ENCODE measurements around the gene SACM1L.
"Not testable (repeated sequence)": the region's sequence is repeated elsewhere in the genome, so short reads cannot be mapped to it uniquely, and the experiment has no call there.

The SACM1L gene

DNA sequence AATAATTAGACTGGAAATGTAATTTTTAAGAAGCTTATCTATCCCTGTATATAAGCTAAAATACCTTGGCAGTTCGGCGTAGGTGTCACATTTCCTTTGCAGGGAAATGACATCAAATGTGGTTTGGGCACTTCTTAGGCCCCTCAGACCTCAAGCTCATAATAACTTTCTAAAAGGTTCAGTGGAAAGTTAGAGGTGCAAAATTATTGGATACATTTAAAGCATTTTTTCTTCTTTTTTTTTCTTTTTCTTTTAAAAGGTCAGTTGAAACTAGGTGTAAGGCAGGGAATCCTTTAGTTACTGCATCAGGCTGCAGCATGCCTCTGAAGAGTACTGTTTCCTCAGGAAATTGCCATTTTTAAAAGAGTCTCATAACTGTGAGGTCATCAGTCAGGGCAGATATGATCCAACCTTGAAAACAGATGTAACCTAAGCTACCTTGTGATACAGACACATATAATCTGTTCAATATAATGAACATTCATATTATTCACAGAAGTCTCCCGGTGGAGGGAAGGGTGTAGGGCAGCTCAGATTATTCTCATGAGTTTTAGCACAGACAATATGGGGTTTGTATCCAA, 4.8 kb downstream of the SACM1L start:
- no peak for DNase-seq

- DNase-seq, result not testable (repeated sequence)
Observed at GRCh38 chr3:45695166-45695565, 6.0 kb downstream of the SACM1L start.

GRCh38 chr3:45700570-45701073, 11.4 kb downstream of the SACM1L start:
- no peak for DNase-seq

DNA sequence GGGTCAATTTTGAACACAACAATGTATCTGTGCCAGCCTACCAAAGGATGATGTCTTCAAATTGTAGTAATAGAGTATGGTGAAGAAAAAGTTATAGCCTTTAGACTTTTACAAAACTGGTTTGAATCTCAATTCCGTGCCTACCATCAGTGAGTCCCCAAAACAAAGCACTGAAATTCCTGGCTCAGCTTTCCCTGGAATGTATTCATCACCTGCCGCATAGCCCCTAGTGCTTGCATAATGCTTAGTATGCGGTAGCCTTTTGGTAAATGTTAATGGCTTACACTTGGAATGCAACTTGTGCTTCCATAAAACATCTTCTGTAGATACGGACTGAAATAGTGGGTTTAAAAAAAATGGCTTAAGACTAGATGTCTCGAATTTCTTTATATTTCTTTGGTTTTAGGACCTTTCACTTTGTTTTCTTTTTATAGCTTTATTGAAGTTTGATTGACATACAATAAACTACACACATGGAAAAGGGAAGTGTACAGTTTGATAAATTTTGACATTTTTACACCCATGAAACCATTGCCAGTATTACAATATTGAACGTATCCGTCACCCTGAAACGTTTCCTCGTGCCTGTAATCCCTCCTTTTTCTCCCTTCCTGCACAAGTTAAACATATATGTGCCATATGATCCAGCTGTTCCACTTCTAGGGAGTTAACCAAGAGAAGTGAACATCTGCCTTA, 12.1 kb downstream of the SACM1L start:
- no peak for DNase-seq

DNA sequence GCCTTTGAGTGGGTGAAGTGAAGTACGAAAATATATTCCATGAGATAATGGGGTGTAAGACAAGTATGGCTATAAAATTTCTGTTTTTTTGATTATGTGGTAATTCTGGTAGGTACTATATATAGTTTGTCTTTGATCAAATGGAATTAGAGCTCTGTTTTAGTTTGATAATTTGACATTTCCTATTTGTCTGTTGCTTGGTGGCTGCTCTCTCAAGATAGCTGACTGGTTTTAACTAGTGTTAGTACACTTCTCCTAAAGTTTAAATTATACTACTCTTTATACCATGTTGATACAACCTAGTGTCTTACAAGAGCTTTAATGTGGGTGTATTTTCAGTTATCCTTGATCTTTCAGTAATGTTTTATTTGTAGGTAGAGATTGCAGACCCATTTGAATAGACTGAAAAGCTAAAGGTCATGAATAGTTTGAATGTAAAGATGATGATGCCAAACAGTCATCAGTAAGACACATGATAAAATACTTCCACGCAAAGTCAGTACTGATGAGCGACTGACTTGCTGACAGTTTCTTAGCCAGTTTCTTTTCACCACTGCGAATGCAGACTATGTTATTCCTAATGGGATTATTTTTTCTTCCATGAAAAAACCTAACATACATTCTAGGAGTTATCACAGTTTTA, 15.2 kb downstream of the SACM1L start:
- no peak for DNase-seq

DNA sequence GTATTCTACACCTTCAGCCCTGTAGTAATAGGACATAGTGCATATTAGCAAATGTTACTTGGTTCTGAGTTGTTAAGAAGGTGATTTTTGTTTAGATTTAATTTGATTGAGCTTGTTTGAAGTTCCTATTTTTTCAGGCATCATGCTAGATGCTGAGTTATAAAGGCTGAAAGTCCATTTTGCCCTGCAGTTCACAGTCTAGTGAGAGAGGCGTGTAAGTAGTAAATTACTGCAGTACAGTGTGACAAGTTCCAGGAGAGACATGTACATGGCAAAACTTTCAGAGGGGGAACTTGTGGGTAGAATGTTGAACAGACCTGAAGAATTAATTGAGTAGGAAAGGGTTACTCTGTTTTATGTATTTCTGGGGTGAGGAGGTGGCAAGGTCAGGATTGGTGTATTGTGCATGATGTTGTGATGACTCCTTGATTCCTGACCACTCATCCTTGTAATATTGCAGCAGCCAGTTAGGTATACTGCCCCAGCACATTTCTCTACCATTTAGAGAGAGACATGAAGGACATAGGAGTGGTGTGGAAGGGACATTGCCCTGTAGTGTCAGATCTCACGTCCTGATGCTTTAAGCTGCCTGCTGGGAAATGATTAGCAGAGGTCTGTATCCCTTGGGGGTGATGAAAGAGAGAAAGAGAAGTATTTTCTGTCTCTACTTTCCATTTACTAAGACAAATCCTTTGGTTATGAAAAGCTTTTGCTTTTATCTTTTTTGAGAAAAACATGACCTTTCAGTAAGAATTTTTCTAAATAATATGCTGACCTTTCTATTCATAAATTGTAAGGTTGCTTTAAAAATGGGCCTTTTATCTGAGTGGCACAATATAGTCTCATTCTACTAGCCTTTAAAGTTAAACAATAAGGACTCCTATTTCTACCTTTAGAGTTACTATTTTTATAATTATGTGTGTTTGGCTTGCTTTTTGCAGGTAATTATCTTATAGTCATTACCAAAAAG, 16.9 kb downstream of the SACM1L start:
- DNase-seq, result no peak

GRCh38 chr3:45711931-45712330, 22.7 kb downstream of the SACM1L start:
- no peak for DNase-seq

GRCh38 chr3:45712434-45713110, 23.4 kb downstream of the SACM1L start:
- DNase-seq, result no peak

DNA sequence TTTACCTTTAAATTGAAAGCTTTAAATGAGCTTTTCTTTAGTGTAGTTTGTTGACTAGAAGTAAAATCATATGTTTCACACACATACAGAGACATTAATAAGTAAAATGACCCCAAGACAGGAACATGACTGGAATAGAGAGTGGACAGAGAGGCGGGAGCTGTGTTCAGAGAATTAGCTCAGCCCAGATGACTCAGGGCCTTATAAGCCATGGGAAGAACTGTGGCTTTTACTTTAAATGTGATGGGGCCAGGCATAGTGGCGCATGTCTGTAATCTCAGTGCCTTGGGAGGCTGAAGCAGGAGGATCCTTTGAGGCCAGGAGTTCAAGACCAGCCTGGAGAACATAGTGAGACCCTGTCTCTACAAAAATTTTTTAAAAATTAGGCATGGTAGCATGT, 26.7 kb downstream of the SACM1L start:
- DNase-seq, result no peak

- no peak for DNase-seq
Observed at GRCh38 chr3:45716790-45717336, 27.7 kb downstream of the SACM1L start.

- no peak for DNase-seq
Observed at GRCh38 chr3:45719655-45720487, 30.7 kb downstream of the SACM1L start.

DNA sequence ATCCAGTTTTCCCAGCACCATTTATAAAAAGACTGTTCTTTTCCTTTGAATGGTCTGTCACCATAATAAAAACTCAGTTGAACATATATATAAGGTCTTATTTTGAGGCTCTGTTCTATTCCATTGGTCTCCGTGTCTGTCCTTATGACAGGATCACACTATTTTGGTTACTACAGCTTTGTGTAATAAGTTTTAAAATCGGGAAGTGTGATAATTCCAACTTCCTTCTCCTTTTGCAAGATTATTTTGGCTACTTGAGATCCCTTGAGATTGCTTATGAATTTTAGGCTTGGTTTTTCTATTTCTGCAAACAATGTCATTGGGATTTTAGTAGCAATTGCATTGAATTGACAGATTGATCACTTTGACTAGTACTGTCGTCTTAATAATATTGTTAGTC, 35.7 kb downstream of the SACM1L start:
- no peak for DNase-seq

DNA sequence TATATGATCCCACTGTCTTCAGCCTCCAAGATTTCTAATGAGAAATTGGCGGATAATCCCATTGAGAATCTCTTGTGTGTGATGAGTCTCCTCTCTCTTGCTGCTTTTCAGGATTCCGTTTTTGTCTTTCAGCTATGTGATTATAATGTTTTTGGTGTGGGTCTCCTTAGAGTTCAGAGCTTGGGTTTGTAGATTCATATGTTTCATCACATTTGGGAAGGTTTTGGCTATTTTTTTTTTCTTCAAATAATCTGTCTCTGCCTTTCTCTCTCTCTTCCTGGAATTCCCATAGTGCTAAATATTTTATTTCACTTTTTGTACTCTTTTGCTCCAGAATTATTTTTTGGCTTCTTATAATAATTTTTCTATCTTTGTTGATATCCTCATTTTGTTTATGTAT, 40.4 kb downstream of the SACM1L start:
- DNase-seq, result no peak

DNA sequence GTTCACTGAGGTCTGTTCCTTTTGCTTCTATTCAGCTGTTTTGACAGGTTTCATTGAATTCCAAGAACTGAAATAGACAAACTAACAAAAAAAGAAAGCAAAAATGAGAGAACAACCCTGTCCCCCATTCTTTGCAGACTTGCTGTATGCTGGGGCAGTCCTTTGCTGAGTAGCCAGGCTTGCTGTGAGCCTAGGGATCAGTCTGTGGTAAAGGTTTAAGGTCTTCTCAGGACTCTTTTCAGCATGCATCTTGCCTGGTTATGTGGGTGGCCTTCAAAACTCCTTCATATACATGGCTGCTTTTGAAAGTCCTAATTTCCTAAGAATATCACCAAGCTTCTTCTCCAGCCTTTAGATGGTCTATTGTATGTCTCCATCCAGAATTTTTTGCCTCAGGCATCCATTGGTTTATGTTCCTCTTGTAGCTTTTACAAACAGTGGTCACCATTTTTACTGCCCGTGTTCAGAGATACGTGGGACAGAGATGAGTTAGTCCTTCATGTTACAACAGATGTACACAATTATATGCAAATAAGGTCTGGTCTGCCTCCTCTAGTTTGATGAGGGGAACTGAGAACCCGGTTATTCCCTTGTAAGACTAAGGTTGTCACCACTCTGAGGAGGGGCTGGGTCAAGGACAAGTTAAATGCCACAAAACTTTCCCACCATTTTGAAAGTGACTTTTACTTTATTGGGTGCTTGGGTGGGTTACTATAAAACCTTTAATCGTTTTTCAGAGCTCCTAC, 41.4 kb downstream of the SACM1L start:
- DNase-seq, result no peak

DNA sequence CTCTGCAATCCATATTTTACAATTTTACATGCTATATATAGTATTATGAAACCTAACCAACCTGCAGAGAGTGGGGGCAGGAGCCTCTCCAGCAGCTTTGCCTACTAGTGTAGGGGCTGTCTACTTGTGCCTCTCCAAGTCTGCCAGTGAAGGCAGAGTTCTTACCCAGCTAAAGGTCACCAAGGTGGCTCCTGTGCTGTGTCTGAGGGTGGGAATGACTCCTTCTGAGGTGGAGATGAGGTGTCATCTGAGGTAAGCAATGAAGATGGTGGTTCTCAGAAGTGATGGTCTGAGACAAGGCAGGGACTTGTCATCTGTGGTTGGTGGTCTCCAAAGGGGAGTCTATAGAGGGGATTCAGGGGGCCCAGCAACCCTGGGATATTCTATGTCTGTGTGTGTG, 47.5 kb downstream of the SACM1L start:
- no peak for DNase-seq

- no peak for DNase-seq
Observed at GRCh38 chr3:45737234-45737633, 48.0 kb downstream of the SACM1L start.

DNA sequence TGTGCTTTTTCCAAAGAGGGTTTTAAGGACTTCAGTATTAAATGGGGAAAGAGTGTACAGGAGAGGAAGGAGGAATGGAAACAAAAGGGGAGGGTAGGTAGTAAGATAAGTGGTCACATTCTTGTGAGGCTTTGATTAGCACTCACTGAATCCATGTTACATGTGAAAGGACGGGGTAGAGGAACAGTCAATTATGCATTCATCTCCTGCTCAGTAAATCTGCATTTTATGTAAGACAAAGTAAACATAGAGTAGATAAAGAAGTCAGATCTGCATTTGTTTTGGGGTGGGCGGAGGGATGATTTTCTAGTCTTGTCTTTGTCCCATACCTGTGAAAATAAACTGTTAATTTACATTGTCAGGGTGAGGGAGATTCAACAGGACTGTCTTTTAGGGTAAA, 50.8 kb downstream of the SACM1L start:
- DNase-seq, result no peak

GRCh38 chr3:45741247-45741646, 52.1 kb downstream of the SACM1L start:
- no peak for DNase-seq

DNA sequence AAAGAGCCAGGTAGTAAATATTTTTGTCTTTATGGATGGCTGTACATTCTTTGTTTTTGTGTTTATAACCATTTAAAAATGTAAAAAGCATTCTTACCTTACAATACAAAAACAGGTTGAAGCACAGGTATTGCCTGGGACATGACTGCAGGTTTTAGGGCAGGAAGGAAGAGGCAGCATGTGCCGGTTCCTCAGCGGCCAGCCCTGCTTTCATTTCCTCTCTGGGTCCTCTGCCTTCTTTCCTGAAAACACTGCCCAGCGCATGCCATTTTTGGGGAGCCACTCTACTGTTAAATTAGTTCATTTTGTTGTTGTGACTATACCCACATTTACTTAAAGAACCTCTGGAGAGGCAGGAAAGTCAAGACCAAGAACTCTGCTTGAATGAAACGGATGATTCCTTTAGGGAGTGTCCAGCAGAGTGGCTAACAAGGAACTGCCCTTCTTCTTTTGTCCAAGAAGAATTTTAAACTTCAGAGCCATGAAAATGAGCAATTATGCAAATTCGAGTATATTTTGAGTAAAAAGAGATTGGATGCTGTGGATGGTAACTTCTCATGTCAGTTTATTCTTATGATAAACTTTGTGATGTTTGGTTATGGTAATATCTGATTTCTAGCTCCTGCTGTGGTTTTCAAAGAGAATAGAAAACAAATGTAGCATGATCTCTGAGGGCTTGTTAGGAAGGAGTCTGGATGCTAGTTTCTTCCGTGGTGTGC, 52.7 kb downstream of the SACM1L start:
- no peak for DNase-seq
